GM12878 (cell line): ENCODE measurements around the gene NEK5. TPM values are rescaled to one million over a fixed set of nuclear protein-coding genes. Genes with fewer than 3 reads are reported as not detected.
A peak's percentile ranks its signal among the peaks of the same experiment; 100 is the strongest.

ENCODE experiments used
- EED ChIP-seq: sonication (generic); IDR thresholded peaks from 2 replicates; pipeline ENCODE4 v1.6.1; 2016; ENCODE audit warnings: antibody characterized with exemption, low read depth
- EZH2 ChIP-seq: IDR thresholded peaks from 2 replicates; pipeline ENCODE4 v1.6.1; 2012; ENCODE audit warnings: low read depth, mild to moderate bottlenecking, control low read depth, inconsistent platforms, low read length, borderline replicate concordance; ENCODE audit not compliant: control insufficient read depth
- FOS ChIP-seq: IDR thresholded peaks from 3 replicates; pipeline ENCODE4 v1.6.1; 2011; ENCODE audit warnings: borderline replicate concordance; ENCODE audit not compliant: insufficient read length; ENCODE audit errors: extremely low read depth
- GATAD2B ChIP-seq: fragments of 450-650 bp; conservative IDR thresholded peaks from 2 replicates; pipeline ENCODE4 v1.6.1; 2017; ENCODE audit warnings: low read depth, mild to moderate bottlenecking, moderate library complexity
- HDAC6 ChIP-seq: fragments of 200-600 bp; sonication (generic); IDR thresholded peaks from one replicate; pipeline ENCODE4 v1.8.0; 2017; ENCODE audit warnings: antibody characterized with exemption; ENCODE audit not compliant: unreplicated experiment
- IKZF2 ChIP-seq, 2 experiments: fragments of 450-650 bp; IDR thresholded peaks; 2 replicates each; pipeline ENCODE4 v1.6.1; 2017; ENCODE audit warnings: mild to moderate bottlenecking in 2 of 2, moderate library complexity in 2 of 2
- IRF4 ChIP-seq: IDR thresholded peaks from 2 replicates; pipeline ENCODE4 v1.6.1; 2011; ENCODE audit warnings: low read depth, low read length
- MTA2 ChIP-seq: fragments of 450-650 bp; IDR thresholded peaks from 2 replicates; pipeline ENCODE4 v1.6.1; 2016; ENCODE audit warnings: low read depth, mild to moderate bottlenecking, moderate library complexity
- NBN ChIP-seq: fragments of 450-650 bp; IDR thresholded peaks from 2 replicates; pipeline ENCODE4 v1.6.1; 2016
- NFYB ChIP-seq: IDR thresholded peaks from 2 replicates; pipeline ENCODE4 v1.6.1; 2011; ENCODE audit warnings: low read depth, mild to moderate bottlenecking, low read length, improper control_type of control experiment, moderate library complexity; ENCODE audit not compliant: insufficient read depth
- NKRF ChIP-seq: fragments of 450-650 bp; conservative IDR thresholded peaks from 2 replicates; pipeline ENCODE4 v1.6.1; 2017; ENCODE audit warnings: mild to moderate bottlenecking, moderate library complexity
- NR2C1 ChIP-seq: fragments of 450-650 bp; IDR thresholded peaks from 2 replicates; pipeline ENCODE4 v1.6.1; 2017; ENCODE audit warnings: antibody characterized with exemption, mild to moderate bottlenecking, moderate library complexity
- PAX5 ChIP-seq: IDR thresholded peaks from 2 replicates; pipeline ENCODE4 v1.6.1; 2011; ENCODE audit warnings: low read depth, low read length, borderline replicate concordance
- PML ChIP-seq: IDR thresholded peaks from 2 replicates; pipeline ENCODE4 v1.6.1; 2012; ENCODE audit warnings: low read length, inconsistent platforms
- POLR2AphosphoS2 ChIP-seq: IDR thresholded peaks from 2 replicates; pipeline ENCODE4 v1.6.1; 2011; ENCODE audit warnings: low read depth, mild to moderate bottlenecking, low read length, improper control_type of control experiment, moderate library complexity
- POU2F2 ChIP-seq: IDR thresholded peaks from 3 replicates; pipeline ENCODE4 v1.6.1; 2011; ENCODE audit warnings: low read depth, mild to moderate bottlenecking, low read length, borderline replicate concordance
- SPI1 ChIP-seq: IDR thresholded peaks from 2 replicates; pipeline ENCODE4 v1.6.1; 2011; ENCODE audit warnings: low read depth, mild to moderate bottlenecking, low read length, moderate library complexity, borderline replicate concordance; ENCODE audit not compliant: insufficient read depth
- YY1 ChIP-seq: IDR thresholded peaks from 2 replicates; pipeline ENCODE4 v1.6.1; 2011; ENCODE audit warnings: low read depth, mild to moderate bottlenecking, low read length
- polyA plus RNA-seq, 11 experiments: library from polyadenylated mRNA; depleted of rRNA in 4 of 11; unstranded in 6 of 11; stranded (reverse) in 5 of 11; fragments of >200 nt; fragmentation: Nextera tagmentation in 4 of 11; fragmentation: Illumina TruSeq in 1 of 11; extraction: Ambion mirVana in 4 of 11; extraction: Trizol in 1 of 11; gene quantifications; 1 replicate in 1 of 11; 2 replicates in 10 of 11; pipeline versions ENCODE4 v1.2.1 to v1.2.3, GENCODE V29; 2011 to 2016; ENCODE audit warnings: inconsistent platforms in 2 of 11, missing spikeins in 2 of 11, low read depth in 1 of 11
- total RNA-seq, 4 experiments: library from RNA; depleted of rRNA in 3 of 4; stranded (reverse); fragments of >200 nt in 3 of 4; fragmentation: Illumina TruSeq in 1 of 4; extraction: Trizol in 1 of 4; gene quantifications; 2 replicates each; pipeline versions ENCODE4 v1.2.1 to v1.2.3, GENCODE V29; 2013 to 2021
- TF ChIP-seq, protein P1 (sequence below): fragments of 450-650 bp; IDR thresholded peaks from 2 replicates; pipeline ENCODE4 v1.6.1; 2017; ENCODE audit warnings: low read depth, mild to moderate bottlenecking, moderate library complexity
- TF ChIP-seq, protein P2 (sequence below): fragments of 450-650 bp; IDR thresholded peaks from 2 replicates; pipeline ENCODE4 v1.6.1; 2017; ENCODE audit warnings: mild to moderate bottlenecking
- TF ChIP-seq, protein P3 (sequence below): IDR thresholded peaks from 2 replicates; pipeline ENCODE4 v1.6.1; 2011; ENCODE audit warnings: low read depth, low read length, improper control_type of control experiment, borderline replicate concordance
- TF ChIP-seq, protein P4 (sequence below): fragments of 450-650 bp; IDR thresholded peaks from 2 replicates; pipeline ENCODE4 v1.6.1; 2014; ENCODE audit warnings: mild to moderate bottlenecking

NEK5 gene
- total and polyA plus RNA-seq, 10 of the 15 experiments (the other 5 are each of a cell fraction or from before 2014, with no cell fraction given), result 0.04 to 0.32 (median 0.20) TPM; not detected in 6

- no peak for TF ChIP-seq EZH2
- peak; percentile 62 for TF ChIP-seq FOS
- TF ChIP-seq SPI1, result no peak
- peak; percentile 95 for TF ChIP-seq NR2C1
- TF ChIP-seq, protein P1, sequence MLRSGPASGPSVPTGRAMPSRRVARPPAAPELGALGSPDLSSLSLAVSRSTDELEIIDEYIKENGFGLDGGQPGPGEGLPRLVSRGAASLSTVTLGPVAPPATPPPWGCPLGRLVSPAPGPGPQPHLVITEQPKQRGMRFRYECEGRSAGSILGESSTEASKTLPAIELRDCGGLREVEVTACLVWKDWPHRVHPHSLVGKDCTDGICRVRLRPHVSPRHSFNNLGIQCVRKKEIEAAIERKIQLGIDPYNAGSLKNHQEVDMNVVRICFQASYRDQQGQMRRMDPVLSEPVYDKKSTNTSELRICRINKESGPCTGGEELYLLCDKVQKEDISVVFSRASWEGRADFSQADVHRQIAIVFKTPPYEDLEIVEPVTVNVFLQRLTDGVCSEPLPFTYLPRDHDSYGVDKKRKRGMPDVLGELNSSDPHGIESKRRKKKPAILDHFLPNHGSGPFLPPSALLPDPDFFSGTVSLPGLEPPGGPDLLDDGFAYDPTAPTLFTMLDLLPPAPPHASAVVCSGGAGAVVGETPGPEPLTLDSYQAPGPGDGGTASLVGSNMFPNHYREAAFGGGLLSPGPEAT, result peak; percentile 98
- peak; percentile 83 for TF ChIP-seq NFYB
- TF ChIP-seq, protein P2, sequence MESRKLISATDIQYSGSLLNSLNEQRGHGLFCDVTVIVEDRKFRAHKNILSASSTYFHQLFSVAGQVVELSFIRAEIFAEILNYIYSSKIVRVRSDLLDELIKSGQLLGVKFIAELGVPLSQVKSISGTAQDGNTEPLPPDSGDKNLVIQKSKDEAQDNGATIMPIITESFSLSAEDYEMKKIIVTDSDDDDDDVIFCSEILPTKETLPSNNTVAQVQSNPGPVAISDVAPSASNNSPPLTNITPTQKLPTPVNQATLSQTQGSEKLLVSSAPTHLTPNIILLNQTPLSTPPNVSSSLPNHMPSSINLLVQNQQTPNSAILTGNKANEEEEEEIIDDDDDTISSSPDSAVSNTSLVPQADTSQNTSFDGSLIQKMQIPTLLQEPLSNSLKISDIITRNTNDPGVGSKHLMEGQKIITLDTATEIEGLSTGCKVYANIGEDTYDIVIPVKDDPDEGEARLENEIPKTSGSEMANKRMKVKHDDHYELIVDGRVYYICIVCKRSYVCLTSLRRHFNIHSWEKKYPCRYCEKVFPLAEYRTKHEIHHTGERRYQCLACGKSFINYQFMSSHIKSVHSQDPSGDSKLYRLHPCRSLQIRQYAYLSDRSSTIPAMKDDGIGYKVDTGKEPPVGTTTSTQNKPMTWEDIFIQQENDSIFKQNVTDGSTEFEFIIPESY, result no peak
- TF ChIP-seq IRF4, result no peak
- 0 out of 2 replicates have a peak, but pooled peaks have one; percentile 60 for TF ChIP-seq PML
- peak; percentile 40; the same call in 1 of the 2 replicates for TF ChIP-seq PAX5
- TF ChIP-seq YY1, result peak; percentile 96
- 0 out of 4 replicates have a peak, but pooled peaks of 1 of the 2 experiments have one; percentile 7 for TF ChIP-seq IKZF2 (IDR thresholded peaks at IDR 0.05)
- TF ChIP-seq GATAD2B, result peak; percentile 75
- TF ChIP-seq HDAC6, result peak; percentile 65
- TF ChIP-seq POU2F2, result peak; percentile 37; the same call in 1 of the 3 replicates
- TF ChIP-seq NBN, result peak; percentile 38; the same call in 1 of the 2 replicates
- TF ChIP-seq MTA2, result peak; percentile 74
- TF ChIP-seq NKRF, result 0 out of 2 replicates have a peak, but pooled peaks have one; percentile 62
- TF ChIP-seq, protein P3, sequence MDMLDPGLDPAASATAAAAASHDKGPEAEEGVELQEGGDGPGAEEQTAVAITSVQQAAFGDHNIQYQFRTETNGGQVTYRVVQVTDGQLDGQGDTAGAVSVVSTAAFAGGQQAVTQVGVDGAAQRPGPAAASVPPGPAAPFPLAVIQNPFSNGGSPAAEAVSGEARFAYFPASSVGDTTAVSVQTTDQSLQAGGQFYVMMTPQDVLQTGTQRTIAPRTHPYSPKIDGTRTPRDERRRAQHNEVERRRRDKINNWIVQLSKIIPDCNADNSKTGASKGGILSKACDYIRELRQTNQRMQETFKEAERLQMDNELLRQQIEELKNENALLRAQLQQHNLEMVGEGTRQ, result no peak
- TF ChIP-seq EED, result 0 out of 2 replicates have a peak, but pooled peaks have one; percentile 10
- TF ChIP-seq, protein P4, sequence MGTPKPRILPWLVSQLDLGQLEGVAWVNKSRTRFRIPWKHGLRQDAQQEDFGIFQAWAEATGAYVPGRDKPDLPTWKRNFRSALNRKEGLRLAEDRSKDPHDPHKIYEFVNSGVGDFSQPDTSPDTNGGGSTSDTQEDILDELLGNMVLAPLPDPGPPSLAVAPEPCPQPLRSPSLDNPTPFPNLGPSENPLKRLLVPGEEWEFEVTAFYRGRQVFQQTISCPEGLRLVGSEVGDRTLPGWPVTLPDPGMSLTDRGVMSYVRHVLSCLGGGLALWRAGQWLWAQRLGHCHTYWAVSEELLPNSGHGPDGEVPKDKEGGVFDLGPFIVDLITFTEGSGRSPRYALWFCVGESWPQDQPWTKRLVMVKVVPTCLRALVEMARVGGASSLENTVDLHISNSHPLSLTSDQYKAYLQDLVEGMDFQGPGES, result peak; percentile 86
- TF ChIP-seq POLR2AphosphoS2, result peak; percentile 80
These were observed 117.0 kb downstream of the NEK5 start, which contains the start of gene ALG11 (continued) for GRCh38 chr13:52011632-52012511.
